Loucy (cell line): ENCODE data around the gene HDHD5.
A peak's percentile ranks its signal among the peaks of the same experiment; 100 is the strongest.

Source experiments
- H2AFZ ChIP-seq: fragments of 200-600 bp; sonication (generic); 2 replicates; pipeline ENCODE4 v1.6.0; 2016; ENCODE audit warnings: antibody characterized with exemption, mild to moderate bottlenecking, low read length, moderate library complexity
- H3F3A ChIP-seq: fragments of 200-600 bp; 2 replicates; pipeline ENCODE4 v1.6.0; 2016; ENCODE audit warnings: antibody characterized with exemption, low read depth, mild to moderate bottlenecking
- H3K27me3 ChIP-seq: fragments of 200-600 bp; sonication (generic); 2 replicates; pipeline ENCODE4 v1.6.1; 2014; ENCODE audit warnings: low read length, mild to moderate bottlenecking; ENCODE audit not compliant: insufficient read depth, poor library complexity, severe bottlenecking
- H3K36me3 ChIP-seq: fragments of 200-600 bp; sonication (generic); 2 replicates; pipeline ENCODE4 v1.6.1; 2016; ENCODE audit warnings: low read length; ENCODE audit not compliant: insufficient read depth
- H3K4me1 ChIP-seq: fragments of 200-600 bp; sonication (generic); 2 replicates; pipeline ENCODE4 v1.5.1; 2014; ENCODE audit warnings: low read length, mild to moderate bottlenecking; ENCODE audit not compliant: insufficient read depth, poor library complexity, severe bottlenecking
- H3K4me2 ChIP-seq: fragments of 200-600 bp; sonication (generic); 2 replicates; pipeline ENCODE4 v1.6.0; 2014; ENCODE audit warnings: antibody characterized with exemption, low read length, low read depth, mild to moderate bottlenecking; ENCODE audit not compliant: poor library complexity, severe bottlenecking
- H3K4me3 ChIP-seq: fragments of 200-600 bp; sonication (generic); 2 replicates; pipeline ENCODE4 v1.5.1; 2014; ENCODE audit warnings: low read length, mild to moderate bottlenecking, mixed read lengths; ENCODE audit not compliant: poor library complexity, severe bottlenecking
- H3K79me2 ChIP-seq: fragments of 200-600 bp; sonication (generic); 2 replicates; pipeline ENCODE4 v1.6.1; 2014; ENCODE audit warnings: low read length; ENCODE audit not compliant: insufficient read depth
- H3K9ac ChIP-seq: fragments of 200-600 bp; sonication (generic); 2 replicates; pipeline ENCODE4 v1.6.0; 2014; ENCODE audit warnings: mild to moderate bottlenecking, low read depth, low read length, moderate library complexity; ENCODE audit not compliant: poor library complexity, severe bottlenecking
- H3K9me2 ChIP-seq: fragments of 200-600 bp; sonication (generic); replicated peaks from 2 replicates; pipeline ENCODE4 v1.6.1; 2016; ENCODE audit warnings: low read depth, low read length, mixed read lengths
- H3K9me3 ChIP-seq: fragments of 200-600 bp; sonication (generic); 2 replicates; pipeline ENCODE4 v1.6.1; 2014; ENCODE audit warnings: mild to moderate bottlenecking, antibody characterized with exemption, low read length, low read depth; ENCODE audit not compliant: insufficient read depth
- H4K20me1 ChIP-seq: fragments of 200-600 bp; sonication (generic); 2 replicates; pipeline ENCODE4 v1.6.0; 2014; ENCODE audit warnings: antibody characterized with exemption, low read length, mild to moderate bottlenecking; ENCODE audit not compliant: insufficient read depth, poor library complexity, severe bottlenecking
- EZH2phosphoT487 ChIP-seq: fragments of 200-600 bp; IDR thresholded peaks from 2 replicates; pipeline ENCODE4 v1.6.1; 2018; ENCODE audit warnings: antibody characterized with exemption, mild to moderate bottlenecking, moderate library complexity, borderline replicate concordance
- TF ChIP-seq, protein P1 (sequence below): fragments of 200-600 bp; sonication (generic); conservative IDR thresholded peaks from 2 replicates; pipeline ENCODE4 v1.5.1; 2014; ENCODE audit warnings: mild to moderate bottlenecking, antibody characterized with exemption, low read length

HDHD5 gene

DNA sequence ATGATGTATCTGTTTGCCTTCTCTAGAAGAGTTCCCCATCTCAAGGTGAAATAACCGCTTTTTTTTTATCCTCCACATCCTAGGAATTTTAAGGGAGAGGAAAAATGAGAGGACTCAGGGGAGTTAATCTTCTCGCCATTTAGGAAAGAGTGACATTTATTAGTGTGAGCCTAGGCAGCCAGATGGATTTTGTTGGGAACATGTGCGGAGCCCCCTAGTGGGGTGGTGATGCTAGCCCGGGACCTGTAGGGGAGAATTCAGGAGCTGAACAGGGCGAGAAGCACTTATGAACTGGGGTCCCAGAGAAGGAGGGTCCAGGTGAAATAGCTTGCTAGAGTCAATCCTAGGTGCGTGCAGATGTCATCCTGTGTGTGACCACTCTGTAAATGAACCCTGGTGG, 63.5 kb downstream of the HDHD5 start:
- no peak overlapping the region for H3K9ac ChIP-seq
- peaks cover 53% of the 10 kb centered on the region for H3K4me1 ChIP-seq
- peaks cover 64% of the 10 kb centered on the region for H3K79me2 ChIP-seq
- H3K9me3 ChIP-seq: no peaks in the 10 kb centered on the region
- no peak overlapping the region for H3K4me2 ChIP-seq
- TF ChIP-seq, protein P1, sequence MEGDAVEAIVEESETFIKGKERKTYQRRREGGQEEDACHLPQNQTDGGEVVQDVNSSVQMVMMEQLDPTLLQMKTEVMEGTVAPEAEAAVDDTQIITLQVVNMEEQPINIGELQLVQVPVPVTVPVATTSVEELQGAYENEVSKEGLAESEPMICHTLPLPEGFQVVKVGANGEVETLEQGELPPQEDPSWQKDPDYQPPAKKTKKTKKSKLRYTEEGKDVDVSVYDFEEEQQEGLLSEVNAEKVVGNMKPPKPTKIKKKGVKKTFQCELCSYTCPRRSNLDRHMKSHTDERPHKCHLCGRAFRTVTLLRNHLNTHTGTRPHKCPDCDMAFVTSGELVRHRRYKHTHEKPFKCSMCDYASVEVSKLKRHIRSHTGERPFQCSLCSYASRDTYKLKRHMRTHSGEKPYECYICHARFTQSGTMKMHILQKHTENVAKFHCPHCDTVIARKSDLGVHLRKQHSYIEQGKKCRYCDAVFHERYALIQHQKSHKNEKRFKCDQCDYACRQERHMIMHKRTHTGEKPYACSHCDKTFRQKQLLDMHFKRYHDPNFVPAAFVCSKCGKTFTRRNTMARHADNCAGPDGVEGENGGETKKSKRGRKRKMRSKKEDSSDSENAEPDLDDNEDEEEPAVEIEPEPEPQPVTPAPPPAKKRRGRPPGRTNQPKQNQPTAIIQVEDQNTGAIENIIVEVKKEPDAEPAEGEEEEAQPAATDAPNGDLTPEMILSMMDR: peak; percentile 68
- TF ChIP-seq EZH2phosphoT487: no peak
- no peaks in the 10 kb centered on the region for H3K27me3 ChIP-seq
- H3K9me2 ChIP-seq: no peaks in the 10 kb centered on the region
- peaks cover 28% of the 10 kb centered on the region; the same call in 1 of the 2 replicates for H3K36me3 ChIP-seq
- peaks cover 27% of the 10 kb centered on the region for H4K20me1 ChIP-seq
- no peak overlapping the region for H3K4me3 ChIP-seq
- H2AFZ ChIP-seq: no peak overlapping the region
- H3F3A ChIP-seq: peaks cover 8% of the 10 kb centered on the region; the same call in 1 of the 2 replicates

DNA sequence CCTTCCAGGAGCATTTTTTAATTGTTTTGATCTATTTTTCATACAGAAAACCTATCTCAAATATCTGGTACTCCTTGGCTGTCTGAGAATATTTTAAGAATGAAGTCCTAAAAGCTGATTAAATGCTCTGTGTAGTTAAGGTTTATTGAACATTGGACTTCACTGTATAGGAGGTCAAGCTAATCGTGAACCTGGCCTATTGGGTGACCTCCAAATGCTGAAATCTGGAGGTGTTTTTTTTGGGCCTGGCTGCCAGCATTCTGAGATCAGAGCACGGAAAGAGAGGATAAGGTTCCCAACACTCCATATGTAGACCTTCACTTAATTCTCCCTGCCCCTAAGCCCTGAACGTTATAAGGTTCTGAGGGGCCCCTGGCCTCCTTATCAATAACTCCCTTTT, 66.0 kb downstream of the HDHD5 start:
- TF ChIP-seq, protein P1: no peak
- no peak for TF ChIP-seq EZH2phosphoT487
- Histone ChIP-seq H3K36me3 (peaks cover 7% of the 10 kb centered on the region; the same call in 1 of the 2 replicates), H2AFZ (no peak overlapping the region), H3K4me1 (peaks cover 59% of the 10 kb centered on the region), H3K9me2 (no peaks in the 10 kb centered on the region), H3K9ac (no peak overlapping the region), H4K20me1 (peaks cover 40% of the 10 kb centered on the region), H3K4me3 (no peak overlapping the region), H3F3A (peaks cover 2% of the 10 kb centered on the region; the same call in 1 of the 2 replicates), H3K4me2 (no peak overlapping the region), H3K79me2 (peaks cover 87% of the 10 kb centered on the region), H3K9me3 (no peaks in the 10 kb centered on the region), H3K27me3 (no peaks in the 10 kb centered on the region)

GRCh38 chr22:17091851-17092250, 67.2 kb downstream of the HDHD5 start:
- H4K20me1 ChIP-seq: peaks cover 45% of the 10 kb centered on the region
- H3F3A ChIP-seq: no peaks in the 10 kb centered on the region
- H3K36me3 ChIP-seq: no peaks in the 10 kb centered on the region
- no peak for TF ChIP-seq EZH2phosphoT487
- TF ChIP-seq, protein P1: no peak
- peak overlapping the region; percentile 28 for H3K4me2 ChIP-seq
- no peaks in the 10 kb centered on the region for H3K27me3 ChIP-seq
- H2AFZ ChIP-seq: no peak overlapping the region
- H3K4me3 ChIP-seq: no peak overlapping the region
- peaks cover 58% of the 10 kb centered on the region for H3K4me1 ChIP-seq
- H3K9me2 ChIP-seq: no peaks in the 10 kb centered on the region
- H3K9me3 ChIP-seq: no peaks in the 10 kb centered on the region
- peaks cover 87% of the 10 kb centered on the region for H3K79me2 ChIP-seq
- no peak overlapping the region for H3K9ac ChIP-seq
